Measurements from ENCODE around the gene COL8A2.

GRCh38 chr1:36137226-36137625 lies 12.2 kb upstream of the COL8A2 start:
- TF ChIP-seq CTCF (IDR thresholded peaks at IDR 0.05; ENCODE audit: extremely low read depth in 1 of 2, insufficient read depth in 1 of 2, low read depth in 1 of 2, low read length in 2 of 2) (no peak), MAX (IDR thresholded peaks at IDR 0.05; ENCODE audit: insufficient read depth, insufficient read length) (no peak)

Data from endothelial cell of umbilical vein (primary cell).